ENCODE results near the gene ATP8B3. TPM values are rescaled to one million over a fixed set of nuclear protein-coding genes. Genes with fewer than 3 reads are reported as not detected.

The ATP8B3 gene
- total RNA-seq, 1 donor from 2014 or later = 0.41 TPM

DNA sequence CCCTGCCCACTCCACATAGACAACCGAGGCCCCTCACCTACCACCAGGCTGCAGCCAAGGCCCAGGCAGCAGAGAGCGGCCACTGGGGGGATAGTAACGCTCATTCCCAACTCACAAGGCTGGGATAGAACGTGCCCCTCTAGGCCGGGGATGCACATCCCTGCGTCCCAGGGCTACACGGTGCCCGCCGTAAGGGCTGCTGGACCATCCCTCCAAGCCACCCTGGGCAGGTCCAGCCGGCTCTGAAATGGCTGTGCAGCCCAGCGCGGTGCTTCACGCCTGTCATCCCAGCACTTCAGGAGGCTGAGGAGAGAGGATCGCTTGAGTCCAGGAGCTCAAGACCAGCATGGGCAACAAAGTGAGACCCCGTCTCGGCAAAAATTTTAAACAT is 33.0 kb upstream of the ATP8B3 start:
- Histone ChIP-seq H3K4me3 (no peak overlapping the region), H3K4me1 (peaks cover 80% of the 10 kb centered on the region), H3K9me3 (replicated peaks) (no peaks in the 10 kb centered on the region), H3K27ac (replicated peaks) (no peak overlapping the region), H3K36me3 (peaks cover 6% of the 10 kb centered on the region), H3K27me3 (ENCODE audit: low read depth) (no peaks in the 10 kb centered on the region)
- intact Hi-C loops (cut with micrococcal nuclease) = no loop called here
- TF ChIP-seq, protein P1, sequence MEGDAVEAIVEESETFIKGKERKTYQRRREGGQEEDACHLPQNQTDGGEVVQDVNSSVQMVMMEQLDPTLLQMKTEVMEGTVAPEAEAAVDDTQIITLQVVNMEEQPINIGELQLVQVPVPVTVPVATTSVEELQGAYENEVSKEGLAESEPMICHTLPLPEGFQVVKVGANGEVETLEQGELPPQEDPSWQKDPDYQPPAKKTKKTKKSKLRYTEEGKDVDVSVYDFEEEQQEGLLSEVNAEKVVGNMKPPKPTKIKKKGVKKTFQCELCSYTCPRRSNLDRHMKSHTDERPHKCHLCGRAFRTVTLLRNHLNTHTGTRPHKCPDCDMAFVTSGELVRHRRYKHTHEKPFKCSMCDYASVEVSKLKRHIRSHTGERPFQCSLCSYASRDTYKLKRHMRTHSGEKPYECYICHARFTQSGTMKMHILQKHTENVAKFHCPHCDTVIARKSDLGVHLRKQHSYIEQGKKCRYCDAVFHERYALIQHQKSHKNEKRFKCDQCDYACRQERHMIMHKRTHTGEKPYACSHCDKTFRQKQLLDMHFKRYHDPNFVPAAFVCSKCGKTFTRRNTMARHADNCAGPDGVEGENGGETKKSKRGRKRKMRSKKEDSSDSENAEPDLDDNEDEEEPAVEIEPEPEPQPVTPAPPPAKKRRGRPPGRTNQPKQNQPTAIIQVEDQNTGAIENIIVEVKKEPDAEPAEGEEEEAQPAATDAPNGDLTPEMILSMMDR (IDR thresholded peaks at IDR 0.05; ENCODE audit: borderline replicate concordance) = no peak
- no peak for DNase-seq

GRCh38 chr19:1844513-1845124 is 32.5 kb upstream of the ATP8B3 start:
- H3K36me3 ChIP-seq = peaks cover 6% of the 10 kb centered on the region
- no peak for DNase-seq
- peaks cover 85% of the 10 kb centered on the region for H3K4me1 ChIP-seq
- H3K9me3 ChIP-seq (replicated peaks) = no peaks in the 10 kb centered on the region
- intact Hi-C loops (cut with micrococcal nuclease) = no loop called here
- peak overlapping the region; percentile 12 for H3K27ac ChIP-seq (replicated peaks)
- H3K27me3 ChIP-seq (ENCODE audit: low read depth) = no peaks in the 10 kb centered on the region
- no peak overlapping the region for H3K4me3 ChIP-seq
- TF ChIP-seq, protein P1 (IDR thresholded peaks at IDR 0.05; ENCODE audit: borderline replicate concordance) = no peak

DNA sequence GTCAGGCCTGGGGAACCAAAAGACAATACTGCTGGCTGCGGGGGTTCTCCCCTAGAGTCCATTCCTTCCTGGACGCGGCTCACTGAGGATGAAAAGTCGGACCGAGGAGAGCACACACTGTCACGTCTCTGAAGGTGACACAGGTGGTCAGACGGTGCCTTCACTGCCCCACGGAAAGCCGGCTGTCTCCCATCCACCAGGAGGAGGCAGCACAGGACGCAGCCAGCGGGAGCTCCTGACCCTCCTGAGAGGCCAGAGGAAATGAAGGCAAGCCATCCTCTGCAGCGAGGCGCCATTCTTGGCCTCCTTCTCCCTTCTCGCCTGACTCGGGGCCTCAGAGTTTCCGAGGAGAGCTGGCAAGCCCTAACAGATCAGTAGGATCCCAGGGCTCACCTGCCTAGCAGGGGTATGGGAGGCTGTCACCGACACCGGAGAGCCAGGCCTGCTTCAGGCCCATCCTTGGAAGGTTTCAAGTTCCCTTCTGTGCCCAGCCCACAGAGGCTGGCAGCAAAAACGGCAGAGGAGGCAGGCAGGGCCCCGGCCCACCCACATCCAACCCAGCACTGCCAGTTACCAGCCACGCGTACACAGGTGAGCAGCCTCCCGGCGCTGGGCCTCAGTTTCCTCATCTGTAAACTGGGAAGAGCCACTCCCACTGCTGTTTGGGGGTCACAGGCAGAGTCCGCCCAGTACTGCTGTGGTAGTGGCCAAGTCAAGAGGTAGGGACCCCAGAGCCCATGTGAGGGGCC is 31.7 kb upstream of the ATP8B3 start:
- TF ChIP-seq, protein P1 (IDR thresholded peaks at IDR 0.05; ENCODE audit: borderline replicate concordance) = peak; percentile 22
- no peaks in the 10 kb centered on the region for H3K27me3 ChIP-seq (ENCODE audit: low read depth)
- H3K36me3 ChIP-seq = peaks cover 6% of the 10 kb centered on the region
- intact Hi-C loops (cut with micrococcal nuclease) = no loop called here
- no peaks in the 10 kb centered on the region for H3K9me3 ChIP-seq (replicated peaks)
- H3K27ac ChIP-seq (replicated peaks) = peak overlapping the region; percentile 1
- H3K4me3 ChIP-seq = no peak overlapping the region
- DNase-seq = no peak
- peaks cover 93% of the 10 kb centered on the region for H3K4me1 ChIP-seq

GRCh38 chr19:1843116-1843515 is 31.0 kb upstream of the ATP8B3 start:
- no peak overlapping the region for H3K27ac ChIP-seq (replicated peaks)
- no peak for DNase-seq
- TF ChIP-seq, protein P1 (IDR thresholded peaks at IDR 0.05; ENCODE audit: borderline replicate concordance) = no peak

DNA sequence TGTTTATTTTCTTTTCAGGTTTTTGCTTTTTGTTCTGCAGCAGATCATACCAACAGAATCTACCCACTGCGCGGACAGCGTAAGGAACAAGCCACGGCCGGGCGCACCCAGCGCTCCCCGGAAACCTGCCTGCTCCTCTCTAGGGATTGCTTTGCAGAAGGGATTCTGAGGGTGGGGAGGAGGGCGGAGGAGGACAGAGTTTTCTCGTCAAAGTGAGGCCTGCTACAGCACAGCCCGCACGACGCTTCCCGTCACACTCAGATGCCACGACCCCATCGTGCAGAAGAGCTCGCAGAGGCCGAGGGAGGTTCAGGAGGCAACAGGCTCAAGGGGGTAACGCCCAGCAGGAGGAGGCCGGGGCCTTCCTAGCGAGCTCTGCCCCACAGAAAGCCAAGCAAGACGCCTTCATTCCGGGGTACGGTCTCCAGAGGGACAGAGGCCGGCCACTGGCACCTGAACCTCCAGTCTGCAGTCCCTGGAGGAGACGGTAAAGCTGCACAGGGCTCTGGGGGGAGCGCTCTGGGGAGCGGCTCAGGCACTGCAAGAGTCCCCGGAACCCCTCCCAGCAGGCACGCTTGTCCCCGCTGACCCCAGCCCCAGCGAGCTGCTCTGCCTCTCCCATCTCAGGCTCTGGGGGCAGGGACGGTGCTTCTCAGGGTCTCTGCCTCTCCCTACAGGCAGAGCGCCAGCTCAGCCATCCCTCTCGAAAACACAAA is 29.3 kb upstream of the ATP8B3 start:
- peaks cover 100% of the 10 kb centered on the region for H3K4me1 ChIP-seq
- H3K27me3 ChIP-seq (ENCODE audit: low read depth) = no peaks in the 10 kb centered on the region
- peak overlapping the region; percentile 87 for H3K27ac ChIP-seq (replicated peaks)
- no peak for DNase-seq
- intact Hi-C loops (cut with micrococcal nuclease) = no loop called here
- H3K4me3 ChIP-seq = peak overlapping the region; percentile 64
- H3K36me3 ChIP-seq = peaks cover 6% of the 10 kb centered on the region
- no peaks in the 10 kb centered on the region for H3K9me3 ChIP-seq (replicated peaks)
- TF ChIP-seq, protein P1 (IDR thresholded peaks at IDR 0.05; ENCODE audit: borderline replicate concordance) = no peak

More at GRCh38 chr19:1843116-1843515, 31.0 kb upstream of the ATP8B3 start:
- Histone ChIP-seq H3K9me3 (replicated peaks) (no peaks in the 10 kb centered on the region), H3K36me3 (peaks cover 6% of the 10 kb centered on the region), H3K27me3 (ENCODE audit: low read depth) (no peaks in the 10 kb centered on the region), H3K4me3 (no peak overlapping the region), H3K4me1 (peaks cover 100% of the 10 kb centered on the region)
- intact Hi-C loops (cut with micrococcal nuclease) = no loop called here
